Renal cortex interstitium (tissue), 11 donors: ENCODE measurements around the gene JUND. TPM values are rescaled to one million over a fixed set of nuclear protein-coding genes. Genes with fewer than 3 reads are reported as not detected.

Source experiments
- DNase-seq, 11 donors: peaks; one replicate each; pipeline ENCODE4 v3.0.0-alpha.2; 2013; ENCODE audit warnings: low read depth in 9 of 11, low spot score in 4 of 11; ENCODE audit errors: extremely low read depth in 1 of 11
- polyA plus RNA-seq, 3 donors: library from polyadenylated mRNA; unstranded; fragments of 120-200 nt; gene quantifications; one replicate each; pipeline ENCODE4 v1.2.1, GENCODE V29; 2013; ENCODE audit not compliant: insufficient read length in 3 of 3

The JUND gene
- polyA plus RNA-seq, 3 donors, result 71.4 to 135 (median 103) TPM

- peak in 2 of 11 donors; percentile 57 to 68 for DNase-seq
Measured at GRCh38 chr19:18280247-18281081, 958 bp downstream of the JUND start.

GRCh38 chr19:18279516-18280246 is 1.7 kb downstream of the JUND start:
- peak in 10 of 11 donors; percentile 84 to 95 (median 92) for DNase-seq

GRCh38 chr19:18279266-18279515 is 2.2 kb downstream of the JUND start:
- DNase-seq, result no peak

GRCh38 chr19:18278521-18279265 is 2.7 kb downstream of the JUND start:
- DNase-seq, result no peak

- DNase-seq, result no peak
Measured at GRCh38 chr19:18274781-18275356, 6.6 kb downstream of the JUND start.

GRCh38 chr19:18274219-18274780 is 7.1 kb downstream of the JUND start, which contains the start of gene IQCN:
TSS of gene IQCN (minus strand) at chr19:18274452. CDS start at chr19:18269478, 4,974 bp downstream.
- no peak for DNase-seq

GRCh38 chr19:18273561-18274218 is 7.7 kb downstream of the JUND start:
- DNase-seq, result no peak

GRCh38 chr19:18271433-18271841 is 10.0 kb downstream of the JUND start:
- DNase-seq, result no peak

- DNase-seq, result no peak
Measured at GRCh38 chr19:18270326-18270725, 11.1 kb downstream of the JUND start.

GRCh38 chr19:18269070-18269723 is 12.2 kb downstream of the JUND start:
- DNase-seq, result no peak

GRCh38 chr19:18266771-18267686 is 14.4 kb downstream of the JUND start:
- DNase-seq, result no peak

- DNase-seq, result no peak
Measured at GRCh38 chr19:18265582-18265981, 15.8 kb downstream of the JUND start.

- DNase-seq, result no peak
Measured at GRCh38 chr19:18264971-18265540, 16.4 kb downstream of the JUND start.

GRCh38 chr19:18264137-18264854 is 17.1 kb downstream of the JUND start:
- DNase-seq, result no peak

- DNase-seq, result no peak
Measured at GRCh38 chr19:18263324-18264136, 17.9 kb downstream of the JUND start.
